GM23338 (cell line): ENCODE data around the gene SBF1. TPM values are rescaled to one million over a fixed set of nuclear protein-coding genes. Genes with fewer than 3 reads are reported as not detected.

Experiments used
- ATAC-seq: fragments of 200-7000 bp; cut with Tn5 transposase; 3 replicates; pipeline ENCODE4 v1.9.1; 2020
- DNase-seq: peaks from one replicate; pipeline ENCODE4 v3.0.0-alpha.2; 2015; ENCODE audit warnings: low spot score
- H2AFZ ChIP-seq: fragments of 200-600 bp; sonication (generic); 2 replicates; pipeline ENCODE4 v1.8.0; 2016; ENCODE audit warnings: antibody characterized with exemption, mild to moderate bottlenecking, moderate library complexity
- H3F3A ChIP-seq: fragments of 200-600 bp; sonication (generic); replicated peaks from 2 replicates; pipeline ENCODE4 v1.8.0; 2017; ENCODE audit warnings: antibody characterized with exemption, mixed run types, low read depth
- H3K27ac ChIP-seq: fragments of 200-600 bp; sonication (generic); 2 replicates; pipeline ENCODE4 v1.6.1; 2016; ENCODE audit warnings: low read depth
- H3K27me3 ChIP-seq: fragments of 200-600 bp; sonication (generic); 2 replicates; pipeline ENCODE4 v1.8.0; 2016; ENCODE audit warnings: mild to moderate bottlenecking, mixed run types, moderate library complexity; ENCODE audit not compliant: insufficient read depth
- H3K36me3 ChIP-seq: fragments of 200-600 bp; sonication (generic); 2 replicates; pipeline ENCODE4 v1.8.0; 2016; ENCODE audit warnings: mild to moderate bottlenecking; ENCODE audit not compliant: insufficient read depth
- H3K4me1 ChIP-seq: fragments of 200-600 bp; sonication (generic); 2 replicates; pipeline ENCODE4 v1.8.0; 2016; ENCODE audit warnings: mild to moderate bottlenecking, moderate library complexity; ENCODE audit not compliant: insufficient read depth
- H3K4me2 ChIP-seq: fragments of 200-600 bp; sonication (generic); 2 replicates; pipeline ENCODE4 v1.7.1; 2017; ENCODE audit warnings: mixed run types
- H3K4me3 ChIP-seq: fragments of 200-600 bp; sonication (generic); 2 replicates; pipeline ENCODE4 v1.6.1; 2016; ENCODE audit warnings: mixed run types
- H3K79me2 ChIP-seq: fragments of 200-600 bp; sonication (generic); replicated peaks from 2 replicates; pipeline ENCODE4 v1.8.0; 2017; ENCODE audit warnings: mild to moderate bottlenecking; ENCODE audit not compliant: insufficient read depth
- H3K9me2 ChIP-seq: fragments of 200-600 bp; sonication (generic); 2 replicates; pipeline ENCODE4 v1.8.0; 2017; ENCODE audit not compliant: insufficient read depth
- H4K20me1 ChIP-seq: fragments of 200-600 bp; sonication (generic); replicated peaks from 2 replicates; pipeline ENCODE4 v1.8.0; 2017; ENCODE audit warnings: mild to moderate bottlenecking; ENCODE audit not compliant: insufficient read depth
- H3K27ac Mint-ChIP-seq: 2 replicates; pipeline ENCODE4 v1.8.0; 2020; ENCODE audit warnings: inconsistent platforms, mild to moderate bottlenecking, moderate library complexity, mixed read lengths
- H3K27me3 Mint-ChIP-seq: 3 replicates; pipeline ENCODE4 v1.8.0; 2022; ENCODE audit warnings: low read depth, mild to moderate bottlenecking, moderate library complexity, mixed read lengths, inconsistent platforms; ENCODE audit not compliant: insufficient read depth, poor library complexity
- H3K36me3 Mint-ChIP-seq: 3 replicates; pipeline ENCODE4 v1.8.0; 2021; ENCODE audit warnings: low read depth, mild to moderate bottlenecking, inconsistent platforms, moderate library complexity, mixed read lengths
- H3K4me1 Mint-ChIP-seq: 3 replicates; pipeline ENCODE4 v1.8.0; 2020; ENCODE audit warnings: mild to moderate bottlenecking, inconsistent platforms, mixed read lengths
- H3K4me3 Mint-ChIP-seq: 3 replicates; pipeline ENCODE4 v1.8.0; 2021; ENCODE audit warnings: moderate library complexity, mild to moderate bottlenecking, inconsistent platforms, mixed read lengths
- H3K9me3 Mint-ChIP-seq: 3 replicates; pipeline ENCODE4 v1.8.0; 2020; ENCODE audit warnings: moderate library complexity, mild to moderate bottlenecking, inconsistent platforms, mixed read lengths
- CREB1 ChIP-seq: fragments of 250-450 bp; sonication (Bioruptor Pico); IDR thresholded peaks from 2 replicates; pipeline ENCODE4 v1.5.0; 2020; ENCODE audit warnings: low read depth, mild to moderate bottlenecking, moderate library complexity
- ETS1 ChIP-seq: IDR thresholded peaks from 2 replicates; pipeline ENCODE4 v1.6.1; 2016; ENCODE audit warnings: antibody characterized with exemption
- EZH2 ChIP-seq: fragments of 200-600 bp; sonication (generic); IDR thresholded peaks from one replicate; pipeline ENCODE4 v1.8.0; 2017; ENCODE audit warnings: antibody characterized with exemption, mild to moderate bottlenecking, low read depth; ENCODE audit not compliant: unreplicated experiment
- EZH2phosphoT487 ChIP-seq: fragments of 200-600 bp; sonication (generic); IDR thresholded peaks from one replicate; pipeline ENCODE4 v1.8.1; 2018; ENCODE audit warnings: antibody characterized with exemption; ENCODE audit not compliant: unreplicated experiment
- JUNB ChIP-seq: IDR thresholded peaks from one replicate; pipeline ENCODE4 v1.6.1; 2016; ENCODE audit warnings: antibody characterized with exemption; ENCODE audit not compliant: unreplicated experiment
- NANOG ChIP-seq: IDR thresholded peaks from 2 replicates; pipeline ENCODE4 v1.6.1; 2016; ENCODE audit warnings: antibody characterized with exemption, borderline replicate concordance
- POLR2AphosphoS5 ChIP-seq: IDR thresholded peaks from 2 replicates; pipeline ENCODE4 v1.6.1; 2016; ENCODE audit warnings: antibody characterized with exemption, low read depth
- STAT1 ChIP-seq: IDR thresholded peaks from one replicate; pipeline ENCODE4 v1.6.1; 2016; ENCODE audit warnings: antibody characterized with exemption; ENCODE audit not compliant: unreplicated experiment
- ZNF114 ChIP-seq: fragments of 250-450 bp; sonication (Bioruptor Pico); IDR thresholded peaks from 2 replicates; pipeline ENCODE4 v1.5.0; 2020; ENCODE audit warnings: mild to moderate bottlenecking, moderate library complexity
- ZNF331 ChIP-seq: fragments of 250-450 bp; sonication (Bioruptor Pico); IDR thresholded peaks from 2 replicates; pipeline ENCODE4 v1.5.0; 2020; ENCODE audit warnings: low read depth, mild to moderate bottlenecking, moderate library complexity
- polyA plus RNA-seq: library from polyadenylated mRNA; unstranded; fragments of >200 nt; fragmentation: Nextera tagmentation; extraction: Ambion mirVana; gene quantifications from 2 replicates; pipeline ENCODE4 v1.2.1, GENCODE V29; 2016
- total RNA-seq: library from RNA; depleted of rRNA; stranded (reverse); fragments of >200 nt; shearing (Covaris generic); gene quantifications from 2 replicates; pipeline ENCODE4 v1.2.3, GENCODE V29; 2014
- TF ChIP-seq, protein P1 (sequence below): IDR thresholded peaks from one replicate; pipeline ENCODE4 v1.6.1; 2018; ENCODE audit warnings: antibody characterized with exemption; ENCODE audit not compliant: unreplicated experiment

Gene SBF1
- total and polyA plus RNA-seq, 2 experiments from 2014 or later: 26.5 to 85.4 TPM

- no peak for TF ChIP-seq ETS1
- TF ChIP-seq NANOG: no peak
- TF ChIP-seq EZH2phosphoT487: no peak
- no peak for TF ChIP-seq CREB1 (CRISPR knock-in tag)
- TF ChIP-seq ZNF331 (CRISPR knock-in tag): no peak
- no peak for TF ChIP-seq STAT1
Observed at GRCh38 chr22:50420015-50420414, 54.8 kb downstream of the SBF1 start (continued).

DNA sequence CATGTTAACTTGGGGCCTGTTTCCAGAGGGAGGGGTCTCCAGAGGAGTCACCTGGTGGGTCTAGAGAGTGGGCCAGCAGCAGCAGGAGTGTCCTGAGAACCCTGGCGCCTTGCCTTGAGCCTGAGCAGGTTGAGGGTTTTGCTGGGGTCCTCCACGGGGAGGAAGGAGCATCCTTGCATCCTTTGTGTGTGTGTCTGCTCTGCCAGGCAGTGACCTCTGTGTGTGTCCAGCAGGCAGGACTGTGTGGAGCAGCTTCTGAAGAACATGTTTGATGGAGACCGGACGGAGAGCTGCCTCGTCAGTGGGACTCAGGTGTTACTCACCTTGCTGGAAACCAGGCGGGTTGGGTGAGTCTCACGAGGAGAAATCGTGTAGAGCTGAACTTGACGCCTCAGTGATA lies 55.7 kb downstream of the SBF1 start:
- Mint-ChIP-seq H3K4me3 (no peak overlapping the region), H3K4me1 (no peaks in the 10 kb centered on the region), H3K36me3 (peaks cover 52% of the 10 kb centered on the region), H3K9me3 (no peaks in the 10 kb centered on the region), H3K27me3 (no peaks in the 10 kb centered on the region), H3K27ac (no peak overlapping the region)
- ATAC-seq (no peak), DNase-seq (no peak)
- H3K36me3 ChIP-seq: peaks cover 9% of the 10 kb centered on the region; the same call in 1 of the 2 replicates
- no peak overlapping the region for H3K4me3 ChIP-seq
- no peak overlapping the region for H2AFZ ChIP-seq
- TF ChIP-seq ZNF331 (CRISPR knock-in tag): no peak
- no peak for TF ChIP-seq POLR2AphosphoS5
- TF ChIP-seq EZH2: no peak
- no peak for TF ChIP-seq NANOG
- no peak for TF ChIP-seq ZNF114 (CRISPR knock-in tag)
- TF ChIP-seq EZH2phosphoT487: no peak
- no peak for TF ChIP-seq ETS1
- TF ChIP-seq, protein P1, sequence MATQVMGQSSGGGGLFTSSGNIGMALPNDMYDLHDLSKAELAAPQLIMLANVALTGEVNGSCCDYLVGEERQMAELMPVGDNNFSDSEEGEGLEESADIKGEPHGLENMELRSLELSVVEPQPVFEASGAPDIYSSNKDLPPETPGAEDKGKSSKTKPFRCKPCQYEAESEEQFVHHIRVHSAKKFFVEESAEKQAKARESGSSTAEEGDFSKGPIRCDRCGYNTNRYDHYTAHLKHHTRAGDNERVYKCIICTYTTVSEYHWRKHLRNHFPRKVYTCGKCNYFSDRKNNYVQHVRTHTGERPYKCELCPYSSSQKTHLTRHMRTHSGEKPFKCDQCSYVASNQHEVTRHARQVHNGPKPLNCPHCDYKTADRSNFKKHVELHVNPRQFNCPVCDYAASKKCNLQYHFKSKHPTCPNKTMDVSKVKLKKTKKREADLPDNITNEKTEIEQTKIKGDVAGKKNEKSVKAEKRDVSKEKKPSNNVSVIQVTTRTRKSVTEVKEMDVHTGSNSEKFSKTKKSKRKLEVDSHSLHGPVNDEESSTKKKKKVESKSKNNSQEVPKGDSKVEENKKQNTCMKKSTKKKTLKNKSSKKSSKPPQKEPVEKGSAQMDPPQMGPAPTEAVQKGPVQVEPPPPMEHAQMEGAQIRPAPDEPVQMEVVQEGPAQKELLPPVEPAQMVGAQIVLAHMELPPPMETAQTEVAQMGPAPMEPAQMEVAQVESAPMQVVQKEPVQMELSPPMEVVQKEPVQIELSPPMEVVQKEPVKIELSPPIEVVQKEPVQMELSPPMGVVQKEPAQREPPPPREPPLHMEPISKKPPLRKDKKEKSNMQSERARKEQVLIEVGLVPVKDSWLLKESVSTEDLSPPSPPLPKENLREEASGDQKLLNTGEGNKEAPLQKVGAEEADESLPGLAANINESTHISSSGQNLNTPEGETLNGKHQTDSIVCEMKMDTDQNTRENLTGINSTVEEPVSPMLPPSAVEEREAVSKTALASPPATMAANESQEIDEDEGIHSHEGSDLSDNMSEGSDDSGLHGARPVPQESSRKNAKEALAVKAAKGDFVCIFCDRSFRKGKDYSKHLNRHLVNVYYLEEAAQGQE: no peak
- TF ChIP-seq JUNB: no peak
- no peak overlapping the region for H3K27ac ChIP-seq
- H3K27me3 ChIP-seq: no peaks in the 10 kb centered on the region
- no peaks in the 10 kb centered on the region for H3F3A ChIP-seq
- no peak overlapping the region for H3K4me2 ChIP-seq
- no peaks in the 10 kb centered on the region for H3K79me2 ChIP-seq
- no peaks in the 10 kb centered on the region; the same call in none of the 2 replicates for H4K20me1 ChIP-seq
- no peaks in the 10 kb centered on the region for H3K4me1 ChIP-seq
- no peaks in the 10 kb centered on the region for H3K9me2 ChIP-seq
